GM20000 (cell line): ENCODE measurements around the gene NFATC1.

Experiments
- DNase-seq: peaks from one replicate; pipeline ENCODE4 v3.0.0; 2012; ENCODE audit warnings: low spot score
- CTCF ChIP-seq: IDR thresholded peaks from 2 replicates; pipeline ENCODE4 v1.5.1; 2012; ENCODE audit warnings: mild to moderate bottlenecking, control low read depth; ENCODE audit errors: extremely low read depth, missing control alignments

NFATC1 gene

GRCh38 chr18:79494936-79495335 is 99.2 kb downstream of the NFATC1 start:
- TF ChIP-seq CTCF: no peak

GRCh38 chr18:79495591-79496071 is 99.9 kb downstream of the NFATC1 start:
- DNase-seq: no peak
- TF ChIP-seq CTCF: no peak

More at GRCh38 chr18:79494936-79495335, 99.2 kb downstream of the NFATC1 start:
- DNase-seq: no peak

- TF ChIP-seq CTCF: no peak
- no peak for DNase-seq
Observed at GRCh38 chr18:79496237-79496977, 100.7 kb downstream of the NFATC1 start.

GRCh38 chr18:79496978-79497637 is 101.4 kb downstream of the NFATC1 start:
- DNase-seq: no peak
- TF ChIP-seq CTCF: no peak

- TF ChIP-seq CTCF: no peak
- DNase-seq: peak; percentile 66
Observed at GRCh38 chr18:79497638-79498081, 101.9 kb downstream of the NFATC1 start.

GRCh38 chr18:79498662-79499061 is 102.9 kb downstream of the NFATC1 start:
- DNase-seq: no peak
- no peak for TF ChIP-seq CTCF

- no peak for TF ChIP-seq CTCF
- DNase-seq: no peak
Observed at GRCh38 chr18:79501006-79501405, 105.3 kb downstream of the NFATC1 start.
